Bone marrow (tissue), 2 donors: ENCODE results near the gene GREB1.

ENCODE experiments used
- DNase-seq, 2 donors: peaks; one replicate each; lab custom pipeline; 2025; lab: John Stamatoyannopoulos, UW

GREB1 gene

GRCh38 chr2:11533278-11534070, at the start of gene GREB1:
Gene GREB1, plus strand, starts transcription at chr2:11534045. Its CDS starts 22,570 bp downstream, at chr2:11556615.
- no peak for DNase-seq

GRCh38 chr2:11488809-11489208, 45.0 kb upstream of the GREB1 start:
- no peak for DNase-seq

- no peak for DNase-seq
Measured at GRCh38 chr2:11490194-11490593, 43.7 kb upstream of the GREB1 start.

GRCh38 chr2:11491348-11491933, 42.4 kb upstream of the GREB1 start:
- DNase-seq = no peak

GRCh38 chr2:11492244-11492643, 41.6 kb upstream of the GREB1 start:
- no peak for DNase-seq

- no peak for DNase-seq
Measured at GRCh38 chr2:11492720-11493119, 41.1 kb upstream of the GREB1 start.

GRCh38 chr2:11493282-11493681, 40.6 kb upstream of the GREB1 start:
- DNase-seq = no peak

- DNase-seq = no peak
Measured at GRCh38 chr2:11494310-11494709, 39.5 kb upstream of the GREB1 start.

GRCh38 chr2:11495844-11496681, 37.8 kb upstream of the GREB1 start:
- DNase-seq = no peak

GRCh38 chr2:11498543-11499034, 35.3 kb upstream of the GREB1 start:
- DNase-seq = no peak

GRCh38 chr2:11499081-11499743, 34.6 kb upstream of the GREB1 start:
- no peak for DNase-seq

GRCh38 chr2:11500702-11501303, 33.0 kb upstream of the GREB1 start:
- DNase-seq = no peak

GRCh38 chr2:11502740-11503292, 31.0 kb upstream of the GREB1 start:
- DNase-seq = no peak

- DNase-seq = no peak
Measured at GRCh38 chr2:11503354-11503927, 30.4 kb upstream of the GREB1 start.

GRCh38 chr2:11505652-11506610, 27.9 kb upstream of the GREB1 start:
- DNase-seq = no peak

- DNase-seq = no peak
Measured at GRCh38 chr2:11506611-11506969, 27.3 kb upstream of the GREB1 start.

- no peak for DNase-seq
Measured at GRCh38 chr2:11507517-11507916, 26.3 kb upstream of the GREB1 start.

- DNase-seq = no peak
Measured at GRCh38 chr2:11508279-11508678, 25.6 kb upstream of the GREB1 start.

- DNase-seq = no peak
Measured at GRCh38 chr2:11509657-11510360, 24.0 kb upstream of the GREB1 start.
